Fibroblast of lung (primary cell): Measurements from ENCODE around the gene CYCS. TPM values are rescaled to one million over a fixed set of nuclear protein-coding genes. Genes with fewer than 3 reads are reported as not detected.
"Not testable (repeated sequence)": the region's sequence is repeated elsewhere in the genome, so short reads cannot be mapped to it uniquely, and the experiment has no call there.

Experiments used
- DNase-seq, 2 donors: peaks; one replicate each; pipeline versions ENCODE4 v3.0.0 to v3.0.0-alpha.2; 2010; ENCODE audit warnings: low read depth in 2 of 2
- H2AFZ ChIP-seq: 2 replicates; pipeline ENCODE4 v1.5.1; 2012; ENCODE audit warnings: low read length, control low read depth, inconsistent platforms
- H3K27ac ChIP-seq: 2 replicates; pipeline ENCODE4 v1.5.1; 2011; ENCODE audit warnings: low read length, control low read depth; ENCODE audit not compliant: insufficient read depth
- H3K27me3 ChIP-seq: 2 replicates; pipeline ENCODE4 v1.5.1; 2011; ENCODE audit warnings: mild to moderate bottlenecking, low read length; ENCODE audit not compliant: control insufficient read depth, insufficient read depth
- H3K36me3 ChIP-seq: 2 replicates; pipeline ENCODE4 v1.5.1; 2011; ENCODE audit warnings: low read length; ENCODE audit not compliant: control insufficient read depth, insufficient read depth
- H3K4me1 ChIP-seq: 2 replicates; pipeline ENCODE4 v1.5.1; 2011; ENCODE audit warnings: low read length; ENCODE audit not compliant: control insufficient read depth, insufficient read depth; ENCODE audit errors: extremely low read depth
- H3K4me2 ChIP-seq: 2 replicates; pipeline ENCODE4 v1.5.1; 2011; ENCODE audit warnings: low read length, control low read depth; ENCODE audit not compliant: insufficient read depth; ENCODE audit errors: extremely low read depth
- H3K4me3 ChIP-seq, 4 experiments: fragments of 200-600 bp in 1 of 4; sonication (generic) in 1 of 4; replicated peaks in 1 of 4; 2 replicates each; pipeline ENCODE4 v1.5.1; 2011 to 2016; ENCODE audit warnings: low read length in 4 of 4, low read depth in 3 of 4, mild to moderate bottlenecking in 3 of 4, control low read depth in 2 of 4, inconsistent platforms in 1 of 4, mixed read lengths in 1 of 4; ENCODE audit not compliant: insufficient read depth in 1 of 4; ENCODE audit errors: control extremely low read depth in 1 of 4
- H3K79me2 ChIP-seq: 2 replicates; pipeline ENCODE4 v1.5.1; 2012; ENCODE audit warnings: mild to moderate bottlenecking, low read length, inconsistent platforms; ENCODE audit not compliant: control insufficient read depth, insufficient read depth
- H3K9ac ChIP-seq: 2 replicates; pipeline ENCODE4 v1.5.1; 2011; ENCODE audit warnings: mild to moderate bottlenecking, low read length, control low read depth; ENCODE audit not compliant: insufficient read depth
- H3K9me3 ChIP-seq: 2 replicates; pipeline ENCODE4 v1.5.1; 2012; ENCODE audit warnings: low read depth, low read length; ENCODE audit not compliant: control insufficient read depth, insufficient read depth
- H4K20me1 ChIP-seq: 2 replicates; pipeline ENCODE4 v1.5.1; 2011; ENCODE audit warnings: low read length; ENCODE audit not compliant: control insufficient read depth, insufficient read depth; ENCODE audit errors: extremely low read depth
- EZH2 ChIP-seq: IDR thresholded peaks from 2 replicates; pipeline ENCODE4 v1.5.1; 2012; ENCODE audit warnings: low read length, control low read depth, mild to moderate bottlenecking; ENCODE audit errors: missing control alignments
- polyA plus RNA-seq, 2 donors: library from polyadenylated mRNA; depleted of rRNA in 1 of 2; stranded (reverse) in 1 of 2; unstranded in 1 of 2; fragments of >200 nt; gene quantifications; 2 replicates each; pipeline ENCODE4 v1.2.1, GENCODE V29; 2011 to 2012; ENCODE audit warnings: missing spikeins in 1 of 2
- total RNA-seq: library from RNA; depleted of rRNA; stranded (reverse); fragments of >200 nt; gene quantifications from 2 replicates; pipeline ENCODE4 v1.2.1, GENCODE V29; 2014
- TF ChIP-seq, protein P1 (sequence below), 2 donors: IDR thresholded peaks in 1 of 2; conservative IDR thresholded peaks in 1 of 2; 1 replicate in 1 of 2; 2 replicates in 1 of 2; pipeline ENCODE4 v1.5.1; 2011 to 2012; ENCODE audit warnings: low read length in 2 of 2, control low read depth in 1 of 2, inconsistent platforms in 1 of 2, low read depth in 1 of 2, mild to moderate bottlenecking in 1 of 2

CYCS gene
- total and polyA plus RNA-seq, 2 donors (not counting 1 experiment from before 2014, with no cell fraction given) = 32.7 to 76.5 TPM

DNA sequence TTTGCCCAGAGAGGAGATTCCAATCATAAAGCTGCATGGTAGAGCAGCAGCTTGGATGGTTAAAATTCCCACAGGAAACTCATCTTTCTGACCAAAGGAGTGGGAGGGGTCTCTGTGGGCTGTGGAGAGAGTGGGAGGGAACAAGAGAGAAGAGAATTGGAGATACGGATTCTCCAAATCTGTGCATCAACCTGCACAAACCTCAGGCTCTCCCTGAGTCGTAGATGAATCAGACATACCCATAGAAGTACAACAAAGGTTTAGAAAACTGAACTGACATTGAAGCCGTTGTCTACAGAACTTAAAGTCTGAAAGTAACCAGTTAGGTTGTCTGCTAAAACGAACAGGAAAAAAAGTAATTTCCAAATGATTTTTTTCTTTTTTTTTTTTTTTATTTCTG lies 41.9 kb downstream of the CYCS start:
- Histone ChIP-seq H3K27ac (no peak overlapping the region), H4K20me1 (no peaks in the 10 kb centered on the region), H3K4me1 (no peaks in the 10 kb centered on the region), H3K4me3 (no peak overlapping the region), H3K9ac (no peak overlapping the region), H3K9me3 (no peaks in the 10 kb centered on the region), H2AFZ (no peak overlapping the region), H3K4me2 (no peak overlapping the region), H3K27me3 (no peaks in the 10 kb centered on the region), H3K36me3 (no peaks in the 10 kb centered on the region), H3K79me2 (no peaks in the 10 kb centered on the region)
- DNase-seq = peak in 1 of 2 donors; percentile 12
- TF ChIP-seq EZH2 = no peak
- TF ChIP-seq, protein P1, sequence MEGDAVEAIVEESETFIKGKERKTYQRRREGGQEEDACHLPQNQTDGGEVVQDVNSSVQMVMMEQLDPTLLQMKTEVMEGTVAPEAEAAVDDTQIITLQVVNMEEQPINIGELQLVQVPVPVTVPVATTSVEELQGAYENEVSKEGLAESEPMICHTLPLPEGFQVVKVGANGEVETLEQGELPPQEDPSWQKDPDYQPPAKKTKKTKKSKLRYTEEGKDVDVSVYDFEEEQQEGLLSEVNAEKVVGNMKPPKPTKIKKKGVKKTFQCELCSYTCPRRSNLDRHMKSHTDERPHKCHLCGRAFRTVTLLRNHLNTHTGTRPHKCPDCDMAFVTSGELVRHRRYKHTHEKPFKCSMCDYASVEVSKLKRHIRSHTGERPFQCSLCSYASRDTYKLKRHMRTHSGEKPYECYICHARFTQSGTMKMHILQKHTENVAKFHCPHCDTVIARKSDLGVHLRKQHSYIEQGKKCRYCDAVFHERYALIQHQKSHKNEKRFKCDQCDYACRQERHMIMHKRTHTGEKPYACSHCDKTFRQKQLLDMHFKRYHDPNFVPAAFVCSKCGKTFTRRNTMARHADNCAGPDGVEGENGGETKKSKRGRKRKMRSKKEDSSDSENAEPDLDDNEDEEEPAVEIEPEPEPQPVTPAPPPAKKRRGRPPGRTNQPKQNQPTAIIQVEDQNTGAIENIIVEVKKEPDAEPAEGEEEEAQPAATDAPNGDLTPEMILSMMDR (conservative IDR thresholded peaks at IDR 0.05 in 1 of 2, IDR thresholded peaks at IDR 0.05 in 1 of 2; ENCODE audit: low read depth in 1 of 2, low read length in 2 of 2) = no peak

- H3K9ac ChIP-seq, H3K4me1 ChIP-seq, DNase-seq, H4K20me1 ChIP-seq, H3K4me2 ChIP-seq, H2AFZ ChIP-seq, H3K9me3 ChIP-seq, H3K79me2 ChIP-seq, H3K27me3 ChIP-seq, H3K4me3 ChIP-seq, H3K27ac ChIP-seq, H3K36me3 ChIP-seq: not testable (repeated sequence)
Observed at GRCh38 chr7:25082041-25082440, 43.0 kb downstream of the CYCS start.

GRCh38 chr7:25077096-25077495 lies 48.0 kb downstream of the CYCS start:
- Histone ChIP-seq H3K9me3 (no peaks in the 10 kb centered on the region), H3K4me1 (no peaks in the 10 kb centered on the region), H3K79me2 (no peaks in the 10 kb centered on the region), H3K4me3 (no peak overlapping the region), H2AFZ (no peak overlapping the region), H3K27ac (no peak overlapping the region), H3K36me3 (no peaks in the 10 kb centered on the region), H4K20me1 (no peaks in the 10 kb centered on the region), H3K4me2 (no peak overlapping the region), H3K9ac (no peak overlapping the region), H3K27me3 (no peaks in the 10 kb centered on the region)
- DNase-seq = no peak
- no peak for TF ChIP-seq EZH2
- TF ChIP-seq, protein P1 (conservative IDR thresholded peaks at IDR 0.05 in 1 of 2, IDR thresholded peaks at IDR 0.05 in 1 of 2; ENCODE audit: low read depth in 1 of 2, low read length in 2 of 2) = no peak
